Stimulated activated naive CD4-positive, alpha-beta T cell (primary cell): Measurements from ENCODE around the gene KLHL5.
"Not testable (repeated sequence)": the region's sequence is repeated elsewhere in the genome, so short reads cannot be mapped to it uniquely, and the experiment has no call there.

Experiments used
- DNase-seq, 6 experiments: peaks; one replicate each; lab custom pipeline; 2025; lab: John Stamatoyannopoulos, UW

The KLHL5 gene

DNA sequence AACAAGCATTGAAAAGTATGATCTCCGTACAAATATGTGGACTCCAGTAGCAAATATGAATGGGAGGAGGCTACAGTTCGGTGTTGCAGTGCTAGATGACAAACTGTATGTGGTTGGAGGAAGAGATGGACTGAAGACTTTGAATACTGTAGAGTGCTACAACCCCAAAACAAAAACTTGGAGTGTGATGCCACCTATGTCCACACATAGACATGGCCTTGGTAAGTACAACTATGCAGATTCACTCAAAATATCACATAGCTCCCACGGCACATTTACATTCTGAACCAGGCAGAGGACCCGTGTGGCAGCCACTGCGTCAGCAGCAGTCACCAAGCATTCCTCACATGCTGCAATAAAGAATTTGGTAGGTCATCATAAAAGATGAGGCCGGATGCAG lies 41.3 kb downstream of the KLHL5 start:
- DNase-seq = no peak

GRCh38 chr4:39104255-39104654 lies 42.2 kb downstream of the KLHL5 start:
- DNase-seq = no peak

- no peak for DNase-seq
Observed at GRCh38 chr4:39106011-39106410, 44.0 kb downstream of the KLHL5 start.

DNA sequence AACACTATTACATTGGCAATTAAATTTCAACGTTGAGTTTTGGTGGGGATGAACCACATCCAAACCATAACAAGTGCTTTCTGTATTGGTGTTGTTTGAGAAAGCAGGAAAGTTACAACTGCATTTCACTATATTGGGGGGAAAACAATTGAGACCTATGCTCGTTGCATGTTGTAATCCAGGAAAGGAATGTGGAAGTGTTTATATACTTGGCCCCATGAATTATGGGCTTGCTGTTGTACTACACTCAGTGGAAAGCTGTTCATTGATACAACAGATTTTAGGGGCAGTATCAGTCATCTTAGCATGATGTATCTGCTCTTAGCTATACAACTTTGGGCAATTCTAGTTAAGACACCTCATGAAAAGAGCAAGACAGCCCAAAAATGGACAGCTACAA lies 52.4 kb downstream of the KLHL5 start:
- DNase-seq = no peak

GRCh38 chr4:39118034-39118658 lies 56.1 kb downstream of the KLHL5 start:
- no peak for DNase-seq

DNA sequence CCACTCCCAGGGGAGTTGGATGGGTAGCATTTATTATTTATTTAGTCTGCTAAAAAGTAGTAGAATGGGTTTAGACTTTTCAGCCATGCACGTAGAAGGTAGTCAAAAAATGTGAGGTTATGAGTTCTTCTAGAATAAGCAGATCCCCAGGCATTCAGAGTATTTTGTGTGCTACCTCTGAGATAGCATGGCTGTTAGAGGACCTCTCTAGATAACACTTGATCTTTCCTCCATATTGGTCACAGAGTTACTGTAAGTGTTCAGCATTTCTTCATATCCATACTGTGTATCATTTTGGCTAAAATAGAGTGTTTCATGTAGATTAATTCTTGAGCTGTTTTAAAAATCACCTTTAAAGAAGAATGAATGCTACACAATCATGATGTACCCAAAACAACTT lies 58.4 kb downstream of the KLHL5 start:
- no peak for DNase-seq

DNA sequence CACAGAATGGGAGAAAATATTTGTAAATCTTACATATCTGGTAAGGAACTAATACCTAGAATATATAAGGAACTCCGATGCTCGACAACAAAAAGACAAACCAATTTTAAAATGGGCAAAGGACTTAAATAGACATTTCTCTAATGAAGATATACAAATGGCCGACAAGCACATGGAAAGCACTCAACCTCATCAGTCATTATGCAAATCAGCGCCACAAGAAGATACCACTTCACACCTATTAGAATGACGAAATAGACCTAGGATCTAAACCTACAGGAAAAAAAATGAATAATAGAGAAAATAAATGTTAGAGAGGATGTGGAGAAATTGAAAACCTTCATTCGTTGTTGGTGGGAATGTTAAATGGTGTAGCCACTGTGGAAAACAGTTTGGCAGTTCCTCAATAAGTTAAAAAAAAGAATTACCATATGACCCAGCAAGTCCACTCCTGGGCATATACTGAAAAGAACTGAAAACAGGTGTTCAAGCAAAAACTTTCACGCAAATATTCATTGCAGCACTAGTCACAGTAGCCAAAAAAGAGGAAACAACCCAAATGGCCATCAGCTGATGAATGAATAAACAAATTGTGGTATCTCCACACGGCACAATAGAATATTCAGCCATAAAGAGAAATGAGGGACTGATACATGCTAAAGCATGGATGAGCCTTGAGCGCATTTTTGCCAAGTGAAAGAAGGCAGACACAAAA lies 63.0 kb downstream of the KLHL5 start:
- DNase-seq = no peak

DNA sequence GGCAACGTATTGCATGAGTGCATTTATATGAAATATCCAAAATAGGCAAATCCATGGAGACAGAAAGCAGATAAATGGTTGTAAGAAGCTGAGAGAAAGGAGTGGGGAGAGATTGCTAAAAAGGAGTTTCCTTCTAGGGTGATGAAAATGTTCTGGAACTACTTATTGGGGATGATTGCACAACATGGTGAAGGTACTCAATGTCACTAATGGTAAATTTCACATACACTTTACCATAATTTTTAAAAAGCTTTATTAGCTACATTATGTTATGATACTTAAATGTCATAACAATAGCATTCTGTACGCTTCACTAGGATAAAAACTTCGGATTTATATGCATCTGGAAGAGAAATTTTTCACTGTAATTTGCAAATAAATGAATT lies 63.6 kb downstream of the KLHL5 start:
- no peak for DNase-seq

GRCh38 chr4:39126256-39127095 lies 64.4 kb downstream of the KLHL5 start:
- DNase-seq = no peak

- DNase-seq = no peak
Observed at GRCh38 chr4:39133623-39134022, 71.6 kb downstream of the KLHL5 start.

- DNase-seq = no peak
Observed at GRCh38 chr4:39134683-39135306, 72.8 kb downstream of the KLHL5 start.

- not testable (repeated sequence) for DNase-seq
Observed at GRCh38 chr4:39138227-39138626, 76.2 kb downstream of the KLHL5 start.

DNA sequence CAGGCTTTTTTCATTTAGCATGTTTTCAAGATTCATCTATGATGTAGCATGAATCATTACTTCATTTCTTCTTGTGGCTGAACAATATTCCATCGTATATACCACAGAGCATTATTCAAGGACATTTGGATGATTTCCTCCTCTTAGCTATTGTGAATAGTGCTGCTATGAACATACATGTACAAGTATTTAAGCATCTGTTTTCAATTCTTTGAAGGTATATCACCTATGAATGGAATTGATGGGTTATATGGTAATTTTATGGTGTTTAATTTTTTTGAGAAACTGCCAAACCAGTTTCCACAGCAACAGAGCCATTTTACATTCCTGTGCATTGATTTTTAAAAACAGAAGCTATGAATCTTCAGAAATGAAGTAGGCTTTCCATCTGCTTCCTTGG lies 84.2 kb downstream of the KLHL5 start:
- no peak for DNase-seq

GRCh38 chr4:39154009-39154408 lies 92.0 kb downstream of the KLHL5 start:
- no peak for DNase-seq

DNA sequence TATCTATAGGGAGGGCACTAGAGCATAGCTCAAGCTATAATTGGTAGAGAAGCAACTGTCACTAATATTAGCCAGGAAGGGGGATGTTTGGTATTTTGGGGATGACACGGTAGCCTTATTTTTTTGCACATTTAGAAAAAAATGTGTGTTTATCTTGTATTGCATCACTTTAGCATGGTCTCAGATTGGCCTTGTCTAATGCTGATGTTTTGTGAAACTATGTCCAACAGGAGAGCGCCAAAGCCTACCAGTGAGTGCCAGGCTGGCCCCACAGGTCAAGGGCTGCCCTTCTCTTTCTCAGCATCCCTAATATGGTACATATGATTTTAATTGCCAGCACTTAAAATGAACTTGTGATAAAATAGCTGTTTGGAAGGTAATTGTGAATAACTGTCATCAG lies 95.5 kb downstream of the KLHL5 start:
- DNase-seq = no peak

- DNase-seq = no peak
Observed at GRCh38 chr4:39166177-39166576, 104.1 kb downstream of the KLHL5 start.

DNA sequence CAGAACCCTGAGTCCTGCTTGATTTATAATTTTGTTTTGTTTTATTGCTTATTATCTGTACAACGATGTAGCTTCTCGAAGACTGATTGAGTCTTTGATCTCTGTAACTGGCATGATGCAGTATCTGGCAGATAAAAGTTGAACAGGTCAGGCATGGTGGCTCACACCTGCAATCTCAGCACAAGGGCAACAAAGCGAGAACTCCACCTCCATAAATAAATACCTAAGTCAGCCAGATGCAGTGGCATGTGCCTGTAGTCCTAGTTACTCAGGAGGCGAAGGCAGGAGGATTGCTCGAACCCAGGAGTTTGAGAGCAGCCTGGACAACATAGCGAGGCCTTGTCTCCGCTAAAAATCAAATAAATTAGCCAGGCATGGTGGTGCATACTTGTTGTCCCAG lies 104.6 kb downstream of the KLHL5 start:
- DNase-seq = no peak

GRCh38 chr4:39169426-39169825 lies 107.4 kb downstream of the KLHL5 start:
- no peak for DNase-seq

DNA sequence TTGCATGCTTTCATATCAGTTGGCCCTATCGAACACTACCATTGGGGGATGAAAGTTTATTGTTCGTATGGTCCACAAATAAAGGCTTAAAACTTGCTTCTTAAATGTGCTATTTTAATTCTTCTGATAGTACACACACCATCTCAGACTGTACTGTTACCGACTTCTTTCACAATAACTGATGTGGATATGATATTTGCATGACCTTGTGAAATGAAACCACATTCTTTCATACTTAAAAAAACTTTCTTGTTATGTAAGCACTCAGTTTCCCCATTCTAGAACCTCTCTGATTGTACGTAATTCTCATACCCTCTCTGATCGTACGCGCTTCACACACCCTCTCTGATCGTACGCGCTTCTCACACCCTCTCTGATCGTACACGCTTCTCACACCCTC lies 108.3 kb downstream of the KLHL5 start:
- no peak for DNase-seq
